ENCODE measurements around the gene C9orf43. TPM values are rescaled to one million over a fixed set of nuclear protein-coding genes. Genes with fewer than 3 reads are reported as not detected.

C9orf43 gene
- total and polyA plus RNA-seq, 9 of the 15 experiments (the other 6 are each of a cell fraction or from before 2014, with no cell fraction given) = 0.21 to 0.58 (median 0.33) TPM

DNA sequence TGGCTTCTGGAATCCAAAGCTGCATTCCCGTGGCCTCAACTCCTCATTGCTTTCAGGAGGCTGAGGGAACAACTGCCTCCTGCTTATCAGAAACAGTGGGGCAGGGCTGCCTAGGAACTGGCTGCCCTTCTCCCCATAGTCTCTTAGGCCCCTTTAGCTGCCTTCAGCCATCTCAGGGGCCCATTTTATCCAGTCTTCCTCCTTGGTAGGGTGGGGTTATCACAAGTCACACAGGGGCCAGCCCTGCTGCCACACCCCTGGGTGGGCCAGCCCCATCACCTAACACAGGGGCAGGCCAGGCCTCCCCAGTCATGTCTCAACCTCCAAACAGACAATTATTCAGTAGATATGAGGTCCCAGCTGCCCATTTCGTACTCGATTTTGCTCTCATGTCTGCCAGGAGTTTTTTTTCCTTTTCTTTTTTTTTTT, 13.3 kb upstream of the C9orf43 start (continued):
- no peak for TF ChIP-seq MCM2 (IDR thresholded peaks at IDR 0.05; ENCODE audit: low read depth)
- no peak for TF ChIP-seq STAT5B (CRISPR knock-in tag; IDR thresholded peaks at IDR 0.05)
- TF ChIP-seq ZFP30 (CRISPR knock-in tag; IDR thresholded peaks at IDR 0.05; ENCODE audit: borderline replicate concordance) = no peak
- TF ChIP-seq ZBTB7A (IDR thresholded peaks at IDR 0.05; ENCODE audit: borderline replicate concordance, control insufficient read depth, low read depth, low read length) = peak; percentile 54; the same call in 1 of the 2 replicates
- no peak for TF ChIP-seq CREM (IDR thresholded peaks at IDR 0.05; ENCODE audit: low read depth)
- TF ChIP-seq ADNP (tag; IDR thresholded peaks at IDR 0.05) = no peak
- TF ChIP-seq, protein P1, sequence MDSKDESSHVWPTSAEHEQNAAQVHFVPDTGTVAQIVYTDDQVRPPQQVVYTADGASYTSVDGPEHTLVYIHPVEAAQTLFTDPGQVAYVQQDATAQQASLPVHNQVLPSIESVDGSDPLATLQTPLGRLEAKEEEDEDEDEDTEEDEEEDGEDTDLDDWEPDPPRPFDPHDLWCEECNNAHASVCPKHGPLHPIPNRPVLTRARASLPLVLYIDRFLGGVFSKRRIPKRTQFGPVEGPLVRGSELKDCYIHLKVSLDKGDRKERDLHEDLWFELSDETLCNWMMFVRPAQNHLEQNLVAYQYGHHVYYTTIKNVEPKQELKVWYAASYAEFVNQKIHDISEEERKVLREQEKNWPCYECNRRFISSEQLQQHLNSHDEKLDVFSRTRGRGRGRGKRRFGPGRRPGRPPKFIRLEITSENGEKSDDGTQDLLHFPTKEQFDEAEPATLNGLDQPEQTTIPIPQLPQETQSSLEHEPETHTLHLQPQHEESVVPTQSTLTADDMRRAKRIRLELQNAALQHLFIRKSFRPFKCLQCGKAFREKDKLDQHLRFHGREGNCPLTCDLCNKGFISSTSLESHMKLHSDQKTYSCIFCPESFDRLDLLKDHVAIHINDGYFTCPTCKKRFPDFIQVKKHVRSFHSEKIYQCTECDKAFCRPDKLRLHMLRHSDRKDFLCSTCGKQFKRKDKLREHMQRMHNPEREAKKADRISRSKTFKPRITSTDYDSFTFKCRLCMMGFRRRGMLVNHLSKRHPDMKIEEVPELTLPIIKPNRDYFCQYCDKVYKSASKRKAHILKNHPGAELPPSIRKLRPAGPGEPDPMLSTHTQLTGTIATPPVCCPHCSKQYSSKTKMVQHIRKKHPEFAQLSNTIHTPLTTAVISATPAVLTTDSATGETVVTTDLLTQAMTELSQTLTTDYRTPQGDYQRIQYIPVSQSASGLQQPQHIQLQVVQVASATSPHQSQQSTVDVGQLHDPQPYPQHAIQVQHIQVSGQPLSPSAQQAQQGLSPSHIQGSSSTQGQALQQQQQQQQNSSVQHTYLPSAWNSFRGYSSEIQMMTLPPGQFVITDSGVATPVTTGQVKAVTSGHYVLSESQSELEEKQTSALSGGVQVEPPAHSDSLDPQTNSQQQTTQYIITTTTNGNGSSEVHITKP (IDR thresholded peaks at IDR 0.05; ENCODE audit: partially characterized antibody) = peak; percentile 91
- no peak for TF ChIP-seq ZNF146 (CRISPR knock-in tag; IDR thresholded peaks at IDR 0.05; ENCODE audit: unreplicated experiment)
- peak; percentile 20; the same call in 1 of the 2 replicates for TF ChIP-seq TCF3 (CRISPR knock-in tag; IDR thresholded peaks at IDR 0.05)
- no peak for TF ChIP-seq NFXL1 (CRISPR knock-in tag; IDR thresholded peaks at IDR 0.05)
- TF ChIP-seq CBFA2T2 (conservative IDR thresholded peaks at IDR 0.05) = peak; percentile 57
- no peak for TF ChIP-seq POLR3A (IDR thresholded peaks at IDR 0.05; ENCODE audit: borderline replicate concordance, extremely low read depth, insufficient read depth, insufficient read length)
- peak; percentile 19 for TF ChIP-seq TBP (optimal IDR thresholded peaks at IDR 0.05; ENCODE audit: low read depth, low read length)
- TF ChIP-seq RFX7 (CRISPR knock-in tag; IDR thresholded peaks at IDR 0.05) = no peak
- no peak for TF ChIP-seq SMARCA4 (IDR thresholded peaks at IDR 0.05)
- TF ChIP-seq ZNF347 (CRISPR knock-in tag; IDR thresholded peaks at IDR 0.05; ENCODE audit: low read depth) = no peak
- TF ChIP-seq, protein P2, sequence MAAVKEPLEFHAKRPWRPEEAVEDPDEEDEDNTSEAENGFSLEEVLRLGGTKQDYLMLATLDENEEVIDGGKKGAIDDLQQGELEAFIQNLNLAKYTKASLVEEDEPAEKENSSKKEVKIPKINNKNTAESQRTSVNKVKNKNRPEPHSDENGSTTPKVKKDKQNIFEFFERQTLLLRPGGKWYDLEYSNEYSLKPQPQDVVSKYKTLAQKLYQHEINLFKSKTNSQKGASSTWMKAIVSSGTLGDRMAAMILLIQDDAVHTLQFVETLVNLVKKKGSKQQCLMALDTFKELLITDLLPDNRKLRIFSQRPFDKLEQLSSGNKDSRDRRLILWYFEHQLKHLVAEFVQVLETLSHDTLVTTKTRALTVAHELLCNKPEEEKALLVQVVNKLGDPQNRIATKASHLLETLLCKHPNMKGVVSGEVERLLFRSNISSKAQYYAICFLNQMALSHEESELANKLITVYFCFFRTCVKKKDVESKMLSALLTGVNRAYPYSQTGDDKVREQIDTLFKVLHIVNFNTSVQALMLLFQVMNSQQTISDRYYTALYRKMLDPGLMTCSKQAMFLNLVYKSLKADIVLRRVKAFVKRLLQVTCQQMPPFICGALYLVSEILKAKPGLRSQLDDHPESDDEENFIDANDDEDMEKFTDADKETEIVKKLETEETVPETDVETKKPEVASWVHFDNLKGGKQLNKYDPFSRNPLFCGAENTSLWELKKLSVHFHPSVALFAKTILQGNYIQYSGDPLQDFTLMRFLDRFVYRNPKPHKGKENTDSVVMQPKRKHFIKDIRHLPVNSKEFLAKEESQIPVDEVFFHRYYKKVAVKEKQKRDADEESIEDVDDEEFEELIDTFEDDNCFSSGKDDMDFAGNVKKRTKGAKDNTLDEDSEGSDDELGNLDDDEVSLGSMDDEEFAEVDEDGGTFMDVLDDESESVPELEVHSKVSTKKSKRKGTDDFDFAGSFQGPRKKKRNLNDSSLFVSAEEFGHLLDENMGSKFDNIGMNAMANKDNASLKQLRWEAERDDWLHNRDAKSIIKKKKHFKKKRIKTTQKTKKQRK (IDR thresholded peaks at IDR 0.05; ENCODE audit: borderline replicate concordance, low read depth, low read length) = no peak
- TF ChIP-seq, protein P3, sequence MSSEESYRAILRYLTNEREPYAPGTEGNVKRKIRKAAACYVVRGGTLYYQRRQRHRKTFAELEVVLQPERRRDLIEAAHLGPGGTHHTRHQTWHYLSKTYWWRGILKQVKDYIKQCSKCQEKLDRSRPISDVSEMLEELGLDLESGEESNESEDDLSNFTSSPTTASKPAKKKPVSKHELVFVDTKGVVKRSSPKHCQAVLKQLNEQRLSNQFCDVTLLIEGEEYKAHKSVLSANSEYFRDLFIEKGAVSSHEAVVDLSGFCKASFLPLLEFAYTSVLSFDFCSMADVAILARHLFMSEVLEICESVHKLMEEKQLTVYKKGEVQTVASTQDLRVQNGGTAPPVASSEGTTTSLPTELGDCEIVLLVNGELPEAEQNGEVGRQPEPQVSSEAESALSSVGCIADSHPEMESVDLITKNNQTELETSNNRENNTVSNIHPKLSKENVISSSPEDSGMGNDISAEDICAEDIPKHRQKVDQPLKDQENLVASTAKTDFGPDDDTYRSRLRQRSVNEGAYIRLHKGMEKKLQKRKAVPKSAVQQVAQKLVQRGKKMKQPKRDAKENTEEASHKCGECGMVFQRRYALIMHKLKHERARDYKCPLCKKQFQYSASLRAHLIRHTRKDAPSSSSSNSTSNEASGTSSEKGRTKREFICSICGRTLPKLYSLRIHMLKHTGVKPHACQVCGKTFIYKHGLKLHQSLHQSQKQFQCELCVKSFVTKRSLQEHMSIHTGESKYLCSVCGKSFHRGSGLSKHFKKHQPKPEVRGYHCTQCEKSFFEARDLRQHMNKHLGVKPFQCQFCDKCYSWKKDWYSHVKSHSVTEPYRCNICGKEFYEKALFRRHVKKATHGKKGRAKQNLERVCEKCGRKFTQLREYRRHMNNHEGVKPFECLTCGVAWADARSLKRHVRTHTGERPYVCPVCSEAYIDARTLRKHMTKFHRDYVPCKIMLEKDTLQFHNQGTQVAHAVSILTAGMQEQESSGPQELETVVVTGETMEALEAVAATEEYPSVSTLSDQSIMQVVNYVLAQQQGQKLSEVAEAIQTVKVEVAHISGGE (CRISPR knock-in tag; IDR thresholded peaks at IDR 0.05) = no peak
